Mucosa of stomach (tissue), 1 donor: ENCODE results near the gene PRRG2.
"Not testable (repeated sequence)": the region's sequence is repeated elsewhere in the genome, so short reads cannot be mapped to it uniquely, and the experiment has no call there.

ENCODE experiments used
- H3K27me3 ChIP-seq: one replicate; pipeline ENCODE4 v1.7.0; 2013; ENCODE audit warnings: mild to moderate bottlenecking, low read length; ENCODE audit not compliant: control insufficient read depth, insufficient read depth
- H3K36me3 ChIP-seq: one replicate; pipeline ENCODE4 v1.7.0; 2013; ENCODE audit warnings: low read length; ENCODE audit not compliant: control insufficient read depth, insufficient read depth
- H3K4me1 ChIP-seq: one replicate; pipeline ENCODE4 v1.7.0; 2013; ENCODE audit warnings: mild to moderate bottlenecking, low read length; ENCODE audit not compliant: control insufficient read depth, insufficient read depth
- H3K4me3 ChIP-seq: one replicate; pipeline ENCODE4 v1.7.0; 2013; ENCODE audit warnings: low read length
- H3K9ac ChIP-seq: one replicate; pipeline ENCODE4 v1.7.0; 2013; ENCODE audit warnings: mild to moderate bottlenecking, low read length, moderate library complexity
- H3K9me3 ChIP-seq: one replicate; pipeline ENCODE4 v1.7.0; 2013; ENCODE audit warnings: mild to moderate bottlenecking, low read length, moderate library complexity; ENCODE audit not compliant: control insufficient read depth
- donor health status: Pancreatic carcinoma.

The PRRG2 gene

DNA sequence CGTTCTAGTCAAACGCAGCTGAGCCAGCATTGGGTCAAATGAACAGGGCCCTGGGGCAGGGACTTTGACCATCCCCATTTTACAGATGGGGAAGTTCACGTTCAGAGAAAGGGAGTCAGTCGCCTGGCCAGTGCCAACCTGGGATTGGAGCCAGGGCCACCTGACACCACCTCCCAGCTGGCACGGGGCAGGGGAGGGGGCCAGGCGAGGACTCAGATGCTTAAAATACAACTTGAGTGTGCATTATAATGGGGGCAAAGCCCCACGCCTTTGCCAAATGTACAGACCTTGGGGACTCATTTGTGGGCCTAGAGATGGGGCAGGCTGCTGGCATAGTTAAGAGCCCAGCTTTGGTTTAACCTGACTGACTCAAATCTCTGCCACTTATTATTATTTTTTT, 24.5 kb downstream of the PRRG2 start:
- Histone ChIP-seq H3K4me3 (no peak overlapping the region), H3K36me3 (no peaks in the 10 kb centered on the region), H3K9me3 (no peaks in the 10 kb centered on the region), H3K9ac (no peak overlapping the region), H3K4me1 (no peaks in the 10 kb centered on the region), H3K27me3 (no peaks in the 10 kb centered on the region)

DNA sequence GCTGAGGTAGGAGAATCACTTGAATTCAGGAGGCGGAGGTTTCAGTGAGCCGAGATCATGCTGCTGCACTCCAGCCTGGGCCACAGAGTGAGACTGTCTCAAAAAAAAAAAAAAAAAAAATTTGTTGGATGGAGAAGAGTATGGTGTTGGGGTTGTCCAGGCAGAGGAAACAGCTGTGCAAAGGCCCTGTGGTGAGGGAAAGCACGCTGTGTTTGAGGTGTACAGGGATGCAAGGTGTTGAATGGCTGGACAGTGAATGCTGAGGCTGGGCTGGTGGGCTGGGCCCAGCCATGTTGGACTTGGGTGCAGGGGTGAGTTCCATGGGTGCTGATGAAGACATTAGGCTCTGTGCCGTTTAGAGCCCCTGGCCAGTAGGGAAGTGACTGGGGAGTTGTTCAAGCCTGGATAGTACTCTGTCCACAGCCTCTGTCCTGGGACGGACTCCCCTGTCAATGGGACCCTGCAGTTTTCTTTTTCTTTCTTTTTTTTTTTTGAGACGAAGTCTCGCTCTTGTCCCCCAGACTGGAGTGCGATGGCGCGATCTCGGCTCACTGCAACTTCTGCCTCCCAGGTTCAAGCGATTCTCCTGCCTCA, 28.5 kb downstream of the PRRG2 start:
- no peak overlapping the region for H3K4me3 ChIP-seq
- peaks cover 17% of the 10 kb centered on the region for H3K4me1 ChIP-seq
- no peaks in the 10 kb centered on the region for H3K9me3 ChIP-seq
- no peak overlapping the region for H3K9ac ChIP-seq
- no peaks in the 10 kb centered on the region for H3K27me3 ChIP-seq
- peaks cover under 1% of the 10 kb centered on the region for H3K36me3 ChIP-seq

DNA sequence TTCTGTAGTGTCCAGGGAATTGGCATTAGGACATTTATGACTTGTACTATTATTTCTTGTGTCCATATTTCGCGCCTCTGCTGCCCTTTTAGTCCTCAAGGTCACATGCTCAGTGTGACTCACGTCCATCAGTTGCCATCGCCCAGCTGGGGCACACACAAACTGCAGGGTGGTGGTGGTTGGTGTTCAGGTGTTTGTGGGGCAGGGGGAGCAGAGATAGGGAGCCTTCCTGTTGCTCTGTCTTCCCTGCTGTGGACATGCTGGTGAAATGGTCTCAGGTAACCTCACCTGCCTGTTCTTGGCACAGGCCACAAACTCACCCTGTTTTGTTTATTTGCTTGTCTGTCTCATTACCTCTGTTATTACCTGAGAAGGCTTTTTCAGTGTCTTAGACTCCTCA, 32.3 kb downstream of the PRRG2 start:
- Histone ChIP-seq H3K9me3 (no peaks in the 10 kb centered on the region), H3K27me3 (no peaks in the 10 kb centered on the region), H3K9ac (peak overlapping the region; percentile 25), H3K36me3 (peaks cover 10% of the 10 kb centered on the region), H3K4me3 (no peak overlapping the region), H3K4me1 (peaks cover 17% of the 10 kb centered on the region)

DNA sequence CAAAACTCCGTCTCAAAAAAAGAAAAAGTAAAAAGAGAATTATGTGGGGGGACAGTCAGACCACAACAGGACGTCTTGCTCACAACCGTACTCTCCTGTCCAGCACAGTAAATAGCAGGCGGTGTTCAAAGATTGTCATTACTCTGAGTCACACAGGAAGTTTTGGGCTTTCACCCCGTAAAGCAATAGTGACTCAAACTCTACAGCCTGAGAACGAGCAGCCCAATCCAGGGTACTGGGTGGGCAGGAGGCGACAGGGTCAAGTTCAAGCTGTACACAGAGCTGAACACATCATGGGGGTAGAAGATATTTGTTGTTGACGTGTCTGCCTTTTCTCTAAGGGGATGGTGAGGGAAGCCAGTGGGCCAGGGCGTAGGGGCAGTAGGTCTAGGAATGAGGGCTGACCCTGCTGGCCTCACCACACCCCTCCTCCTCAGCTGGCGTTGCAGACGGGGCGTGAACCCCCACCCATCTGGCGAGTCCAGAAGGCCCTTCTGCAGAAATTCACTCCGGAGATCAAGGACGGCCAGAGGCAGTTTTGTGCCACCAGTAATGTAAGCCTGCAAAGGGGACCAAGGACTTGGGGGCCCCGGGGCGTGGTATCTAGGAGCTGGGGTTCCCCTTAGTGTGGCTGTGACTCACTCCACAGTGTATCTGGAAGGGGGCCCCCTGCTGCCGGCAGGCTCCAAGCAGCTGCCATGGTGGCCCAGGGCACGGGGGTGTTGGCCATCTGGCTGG, 33.1 kb downstream of the PRRG2 start:
- Histone ChIP-seq H3K9ac (no peak overlapping the region), H3K9me3 (no peaks in the 10 kb centered on the region), H3K4me1 (peaks cover 17% of the 10 kb centered on the region), H3K4me3 (no peak overlapping the region), H3K27me3 (no peaks in the 10 kb centered on the region), H3K36me3 (peaks cover 10% of the 10 kb centered on the region)

DNA sequence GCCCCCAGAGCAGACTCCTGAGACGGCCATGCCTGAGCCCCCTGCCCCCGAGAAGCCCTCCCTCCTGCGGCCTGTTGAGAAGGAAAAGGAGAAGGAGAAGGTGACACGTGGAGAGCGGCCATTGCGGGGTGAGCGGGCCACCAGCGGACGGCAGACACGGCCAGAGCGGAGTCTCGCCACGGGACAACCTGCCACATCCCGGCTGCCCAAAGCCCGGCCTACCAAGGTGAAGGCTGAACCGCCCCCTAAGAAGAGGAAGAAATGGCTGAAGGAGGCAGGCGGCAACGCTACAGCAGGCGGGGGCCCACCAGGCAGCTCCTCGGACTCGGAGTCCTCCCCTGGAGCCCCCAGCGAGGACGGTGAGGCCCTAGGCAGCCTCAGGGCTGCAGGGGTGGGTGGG, 34.7 kb downstream of the PRRG2 start:
- Histone ChIP-seq H3K9me3 (no peaks in the 10 kb centered on the region), H3K36me3 (peaks cover 16% of the 10 kb centered on the region), H3K27me3 (no peaks in the 10 kb centered on the region), H3K4me1 (peaks cover 17% of the 10 kb centered on the region), H3K9ac (no peak overlapping the region), H3K4me3 (no peak overlapping the region)

DNA sequence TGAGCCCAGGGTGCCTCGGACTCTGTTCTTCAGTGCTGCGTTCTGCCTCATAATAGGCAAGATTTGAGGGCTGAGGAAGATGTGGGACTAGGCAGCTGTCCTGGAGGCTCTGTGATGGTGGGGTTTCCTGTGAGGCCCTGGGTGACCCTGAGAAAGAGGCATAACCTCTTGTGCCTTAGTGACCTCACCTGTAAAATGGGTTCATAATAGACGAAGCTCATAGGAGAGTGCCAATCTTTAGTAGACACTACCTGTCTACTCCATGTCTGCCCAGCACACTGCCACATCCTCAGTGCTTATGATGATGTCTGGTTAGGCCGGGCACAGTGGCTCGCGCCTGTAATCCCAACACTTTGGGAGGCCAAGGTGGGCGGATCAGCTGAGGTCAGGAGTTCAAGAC, 35.4 kb downstream of the PRRG2 start:
- H3K9ac ChIP-seq: no peak overlapping the region
- H3K27me3 ChIP-seq: no peaks in the 10 kb centered on the region
- no peaks in the 10 kb centered on the region for H3K9me3 ChIP-seq
- H3K4me1 ChIP-seq: peaks cover 17% of the 10 kb centered on the region
- no peak overlapping the region for H3K4me3 ChIP-seq
- H3K36me3 ChIP-seq: peaks cover 18% of the 10 kb centered on the region

DNA sequence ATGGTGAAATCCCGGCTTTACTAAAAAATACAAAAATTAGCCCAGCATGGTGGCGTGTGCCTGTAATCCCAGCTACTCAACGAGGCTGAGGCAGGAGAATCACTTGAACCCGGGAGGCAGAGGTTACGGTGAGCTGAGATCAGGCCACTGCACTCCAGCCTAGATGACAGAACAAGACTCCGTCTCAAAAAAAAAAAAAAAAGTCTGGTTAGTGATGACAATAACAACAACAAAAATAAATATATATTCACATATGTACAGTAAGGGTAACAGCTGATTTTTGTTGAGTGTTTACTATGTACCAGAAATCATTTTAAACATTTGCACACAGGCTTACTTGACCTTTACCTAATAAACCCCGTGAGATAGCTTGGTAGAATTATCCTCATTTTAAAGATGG, 35.8 kb downstream of the PRRG2 start:
- no peak overlapping the region for H3K9ac ChIP-seq
- H3K36me3 ChIP-seq: peaks cover 22% of the 10 kb centered on the region
- peaks cover 17% of the 10 kb centered on the region for H3K4me1 ChIP-seq
- H3K4me3 ChIP-seq: no peak overlapping the region
- no peaks in the 10 kb centered on the region for H3K9me3 ChIP-seq
- H3K27me3 ChIP-seq: no peaks in the 10 kb centered on the region

DNA sequence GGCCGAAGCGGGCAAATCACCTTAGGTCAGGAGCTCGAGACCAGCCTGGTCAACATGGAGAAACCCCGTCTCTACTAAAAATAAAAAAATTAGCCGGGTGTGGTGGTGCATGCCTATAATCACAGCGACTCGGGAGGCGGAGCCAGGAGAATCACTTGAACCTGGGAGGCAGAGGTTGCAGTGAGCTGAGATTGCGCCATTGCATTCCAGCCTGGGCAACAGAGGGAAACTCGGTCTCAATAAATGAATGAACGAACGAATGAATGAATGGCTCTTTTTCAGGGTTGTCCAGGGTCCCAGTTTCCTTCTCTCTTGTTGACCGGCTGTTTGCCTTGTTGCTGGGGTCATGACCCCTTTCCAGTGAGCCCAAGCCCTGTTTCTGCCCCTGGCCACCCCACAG, 36.7 kb downstream of the PRRG2 start:
- not testable (repeated sequence) for H3K9ac ChIP-seq, H3K27me3 ChIP-seq, H3K4me3 ChIP-seq, H3K9me3 ChIP-seq
- Histone ChIP-seq H3K4me1 (peaks cover 11% of the 10 kb centered on the region), H3K36me3 (peaks cover 22% of the 10 kb centered on the region)

DNA sequence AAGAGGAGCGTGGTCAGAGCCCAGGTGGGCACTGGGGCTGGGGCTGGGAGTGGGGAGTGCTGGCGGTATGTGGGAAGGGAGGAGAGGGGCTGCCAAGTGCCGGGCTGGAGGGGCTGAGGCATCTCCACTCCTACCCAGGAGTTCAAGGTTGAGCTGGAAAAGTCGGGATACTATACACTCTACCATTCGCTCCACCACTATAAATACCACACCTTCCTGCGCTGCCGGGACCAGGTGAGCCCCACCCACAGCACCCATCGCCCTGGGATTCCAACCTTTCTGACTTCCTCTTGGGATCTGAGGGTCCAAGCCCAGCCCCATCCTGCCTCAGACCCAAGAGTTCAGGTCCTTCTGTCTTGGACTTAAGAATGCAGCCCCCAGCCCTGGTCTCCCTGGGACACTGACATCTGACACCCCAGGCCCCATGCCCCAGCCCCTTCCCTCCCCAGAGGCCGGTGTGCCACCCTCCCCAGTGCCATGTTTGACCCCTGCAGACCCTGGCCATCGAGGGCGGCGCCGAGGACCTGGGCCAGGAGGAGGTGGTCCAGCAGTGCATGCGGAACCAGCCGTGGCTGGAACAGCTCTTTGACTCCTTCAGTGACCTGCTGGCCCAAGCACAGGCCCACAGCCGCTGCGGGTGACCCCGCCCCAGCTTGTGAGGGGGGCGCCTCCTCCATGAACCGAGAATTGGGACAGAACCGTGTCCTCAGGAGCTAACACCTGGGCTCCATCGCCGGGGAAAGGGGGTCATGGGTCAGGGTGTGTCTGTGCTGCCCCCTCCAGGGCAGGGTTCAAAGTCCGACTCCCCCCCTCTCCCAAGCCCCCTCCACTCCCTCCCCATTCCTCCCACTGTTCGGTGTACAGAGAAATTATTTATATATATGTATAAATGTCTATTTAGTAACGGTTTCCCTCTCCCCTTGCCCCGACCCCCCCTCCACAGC, 44.1 kb downstream of the PRRG2 start:
- H3K36me3 ChIP-seq: peaks cover 12% of the 10 kb centered on the region
- H3K9ac ChIP-seq: no peak overlapping the region
- no peaks in the 10 kb centered on the region for H3K9me3 ChIP-seq
- no peak overlapping the region for H3K4me3 ChIP-seq
- H3K27me3 ChIP-seq: no peaks in the 10 kb centered on the region
- H3K4me1 ChIP-seq: no peaks in the 10 kb centered on the region

DNA sequence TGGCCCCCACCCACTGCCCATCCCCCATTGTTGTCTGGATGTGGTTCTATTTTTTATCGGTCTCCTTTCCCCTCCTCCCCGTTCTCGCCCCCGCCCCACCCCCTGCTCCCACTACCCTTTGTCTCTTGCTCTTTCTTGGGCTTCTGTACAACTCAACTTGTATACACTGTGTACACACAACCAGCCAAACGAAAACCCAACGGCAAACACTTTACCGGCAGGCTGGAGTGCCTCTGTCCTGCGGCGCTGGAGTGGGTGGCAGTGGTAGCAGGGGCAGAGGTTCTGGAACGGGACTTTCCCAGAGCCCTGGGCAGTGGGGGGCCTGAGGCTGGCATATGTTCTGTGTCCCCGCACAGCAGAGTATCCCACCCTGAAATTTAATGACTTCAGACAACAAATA, 45.1 kb downstream of the PRRG2 start:
- Histone ChIP-seq H3K27me3 (no peaks in the 10 kb centered on the region), H3K9ac (no peak overlapping the region), H3K9me3 (no peaks in the 10 kb centered on the region), H3K36me3 (peaks cover 10% of the 10 kb centered on the region), H3K4me3 (no peak overlapping the region), H3K4me1 (peaks cover 6% of the 10 kb centered on the region)

DNA sequence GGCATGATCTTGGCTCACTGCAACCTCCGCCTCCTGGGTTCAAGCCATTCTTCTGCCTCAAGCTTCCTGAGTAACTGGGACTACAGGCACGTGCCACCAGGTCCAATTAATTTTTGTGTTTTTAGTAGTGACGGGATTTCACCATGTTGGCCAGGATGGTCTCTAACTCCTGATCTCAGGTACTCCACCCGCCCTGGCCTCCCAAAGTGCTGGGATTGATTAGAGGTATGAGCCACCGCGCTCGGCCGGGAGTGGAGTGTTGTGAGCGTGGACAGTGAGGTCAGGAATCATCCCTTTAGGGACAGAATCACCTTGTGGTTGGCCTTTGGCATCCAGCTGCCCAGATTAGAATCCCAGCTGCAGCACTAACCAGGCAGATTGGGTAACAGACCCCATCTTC, 48.5 kb downstream of the PRRG2 start:
- Histone ChIP-seq H3K27me3 (no peaks in the 10 kb centered on the region), H3K4me3 (no peak overlapping the region), H3K9ac (no peak overlapping the region), H3K36me3 (no peaks in the 10 kb centered on the region), H3K4me1 (peaks cover 7% of the 10 kb centered on the region), H3K9me3 (no peaks in the 10 kb centered on the region)

DNA sequence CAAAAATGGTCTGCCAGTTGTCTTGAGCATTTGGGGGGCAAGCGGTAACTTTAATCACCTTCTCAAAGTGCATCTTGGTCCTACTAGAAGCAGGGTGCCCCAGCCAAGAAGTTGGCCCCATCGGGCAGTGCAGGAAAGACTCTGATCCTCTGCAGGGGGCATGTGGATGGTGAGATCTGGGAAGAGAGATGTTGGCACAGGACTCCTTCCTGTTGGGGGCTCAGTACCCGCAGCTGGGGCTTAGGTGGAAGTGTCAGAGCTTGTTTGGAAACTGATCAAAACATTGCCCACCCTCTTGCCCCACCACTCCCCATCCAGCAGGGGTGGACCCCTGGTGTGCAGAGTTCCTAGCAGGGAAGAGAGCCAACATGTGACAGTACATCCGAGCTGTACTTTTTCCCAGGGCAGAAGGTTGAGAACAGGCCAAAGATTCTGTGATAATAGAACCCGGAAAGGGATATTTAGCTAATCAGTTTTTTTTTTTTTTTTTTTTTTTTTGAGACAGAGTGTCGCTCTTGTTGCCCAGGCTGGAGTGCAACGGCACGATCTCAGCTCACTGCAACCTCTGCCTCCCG, 50.0 kb downstream of the PRRG2 start:
- Histone ChIP-seq H3K4me1 (peaks cover 11% of the 10 kb centered on the region), H3K36me3 (no peaks in the 10 kb centered on the region), H3K9ac (no peak overlapping the region), H3K4me3 (no peak overlapping the region), H3K9me3 (no peaks in the 10 kb centered on the region), H3K27me3 (no peaks in the 10 kb centered on the region)
